Measurements from ENCODE around the gene WNK2.

WNK2 gene

GRCh38 chr9:93280661-93281259 is 96.8 kb downstream of the WNK2 start:
- no peak for DNase-seq

GRCh38 chr9:93286252-93287188 is 102.6 kb downstream of the WNK2 start:
- no peak for DNase-seq

- no peak for DNase-seq
Observed at GRCh38 chr9:93287189-93287552, 103.2 kb downstream of the WNK2 start.

- no peak for DNase-seq
Observed at GRCh38 chr9:93287593-93287992, 103.7 kb downstream of the WNK2 start.

- no peak for DNase-seq
Observed at GRCh38 chr9:93288341-93288740, 104.4 kb downstream of the WNK2 start.

- no peak for DNase-seq
Observed at GRCh38 chr9:93288891-93289883, 105.2 kb downstream of the WNK2 start.

GRCh38 chr9:93290495-93291434 is 106.8 kb downstream of the WNK2 start:
- DNase-seq: no peak

GRCh38 chr9:93291536-93292287 is 107.8 kb downstream of the WNK2 start:
- DNase-seq: no peak

- no peak for DNase-seq
Observed at GRCh38 chr9:93292288-93292615, 108.3 kb downstream of the WNK2 start.

- DNase-seq: no peak
Observed at GRCh38 chr9:93292664-93293328, 108.9 kb downstream of the WNK2 start.

GRCh38 chr9:93294011-93294410 is 110.1 kb downstream of the WNK2 start:
- DNase-seq: no peak

- DNase-seq: no peak
Observed at GRCh38 chr9:93295031-93295430, 111.1 kb downstream of the WNK2 start.

- DNase-seq: no peak
Observed at GRCh38 chr9:93295456-93296076, 111.6 kb downstream of the WNK2 start.

- no peak for DNase-seq
Observed at GRCh38 chr9:93296889-93297480, 113.0 kb downstream of the WNK2 start.

GRCh38 chr9:93297659-93298497 is 113.9 kb downstream of the WNK2 start:
- no peak for DNase-seq

GRCh38 chr9:93298498-93299417 is 114.8 kb downstream of the WNK2 start:
- no peak for DNase-seq

GRCh38 chr9:93299418-93300174 is 115.7 kb downstream of the WNK2 start:
- no peak for DNase-seq

Data from NCI-H2227 treated with DMSO at 0.1 percent for 48 hours (cell line).